Measurements from ENCODE around the gene HES5. TPM values are rescaled to one million over a fixed set of nuclear protein-coding genes. Genes with fewer than 3 reads are reported as not detected.

Gene HES5
- total RNA-seq, 4 donors from 2014 or later, result not detected

- no CpG with 5 or more reads among the region's 31 CpGs for WGBS, 2 donors (ENCODE audit: low coverage in 1 of 2)
- ATAC-seq, result no peak
- peaks cover 0 to 100% of the 10 kb centered on the region in 2 donors for H3K36me3 ChIP-seq
- H3K4me1 ChIP-seq, result no peaks in the 10 kb centered on the region
- TF ChIP-seq POLR2A (IDR thresholded peaks at IDR 0.05) (no peak), POLR2AphosphoS5 (IDR thresholded peaks at IDR 0.05) (no peak), EP300 (IDR thresholded peaks at IDR 0.05) (no peak)
- TF ChIP-seq, protein P1, sequence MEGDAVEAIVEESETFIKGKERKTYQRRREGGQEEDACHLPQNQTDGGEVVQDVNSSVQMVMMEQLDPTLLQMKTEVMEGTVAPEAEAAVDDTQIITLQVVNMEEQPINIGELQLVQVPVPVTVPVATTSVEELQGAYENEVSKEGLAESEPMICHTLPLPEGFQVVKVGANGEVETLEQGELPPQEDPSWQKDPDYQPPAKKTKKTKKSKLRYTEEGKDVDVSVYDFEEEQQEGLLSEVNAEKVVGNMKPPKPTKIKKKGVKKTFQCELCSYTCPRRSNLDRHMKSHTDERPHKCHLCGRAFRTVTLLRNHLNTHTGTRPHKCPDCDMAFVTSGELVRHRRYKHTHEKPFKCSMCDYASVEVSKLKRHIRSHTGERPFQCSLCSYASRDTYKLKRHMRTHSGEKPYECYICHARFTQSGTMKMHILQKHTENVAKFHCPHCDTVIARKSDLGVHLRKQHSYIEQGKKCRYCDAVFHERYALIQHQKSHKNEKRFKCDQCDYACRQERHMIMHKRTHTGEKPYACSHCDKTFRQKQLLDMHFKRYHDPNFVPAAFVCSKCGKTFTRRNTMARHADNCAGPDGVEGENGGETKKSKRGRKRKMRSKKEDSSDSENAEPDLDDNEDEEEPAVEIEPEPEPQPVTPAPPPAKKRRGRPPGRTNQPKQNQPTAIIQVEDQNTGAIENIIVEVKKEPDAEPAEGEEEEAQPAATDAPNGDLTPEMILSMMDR (IDR thresholded peaks at IDR 0.05), result no peak
- no peak overlapping the region for H3K4me3 ChIP-seq
- no peaks in the 10 kb centered on the region for H3K9me3 ChIP-seq
- no peaks in the 10 kb centered on the region for H3K27me3 ChIP-seq
- no peak overlapping the region for H3K27ac ChIP-seq
These were observed 17.1 kb downstream of the HES5 start for GRCh38 chr1:2512862-2513421.

DNA sequence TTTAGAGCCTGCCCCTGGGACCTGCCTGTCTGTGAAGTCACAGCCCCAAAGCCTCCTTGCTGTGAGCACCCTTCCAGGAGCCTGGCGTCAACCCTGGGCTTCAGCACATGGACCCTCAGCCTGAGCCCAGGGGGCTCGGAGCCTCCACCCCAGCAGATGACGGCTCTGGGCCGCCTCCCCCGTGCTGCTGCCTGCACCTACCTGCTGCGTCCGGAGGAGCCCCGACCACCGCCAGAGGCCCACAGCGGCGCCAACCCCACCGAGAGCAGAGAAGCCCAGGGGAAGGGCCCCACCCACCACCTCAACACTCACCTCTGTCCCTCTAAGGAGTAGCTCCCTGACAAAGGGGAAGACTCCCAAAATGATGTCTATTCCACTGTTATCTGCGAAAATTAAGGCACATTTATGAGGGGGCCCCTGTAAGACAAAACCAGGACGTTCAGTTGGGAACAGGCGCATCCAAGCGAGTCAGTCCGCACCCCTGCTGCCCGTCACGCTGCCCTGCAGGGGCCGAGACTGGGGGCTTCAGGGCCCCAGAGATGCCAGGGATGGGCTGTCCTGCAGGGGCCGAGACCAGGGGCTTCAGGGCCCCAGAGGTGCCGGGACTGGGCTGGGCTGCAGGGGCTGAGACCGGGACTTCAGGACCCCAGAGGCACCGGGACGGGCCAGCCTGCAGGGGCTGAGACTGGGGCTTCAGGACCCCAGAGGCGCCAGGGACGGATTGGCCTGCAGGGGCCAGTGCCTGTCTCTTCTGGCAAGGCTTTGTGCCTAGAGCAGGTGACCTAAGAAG lies 19.5 kb downstream of the HES5 start:
- Histone ChIP-seq H3K4me3 (no peak overlapping the region), H3K9me3 (no peaks in the 10 kb centered on the region), H3K27me3 (peaks cover 6% of the 10 kb centered on the region), H3K4me1 (peaks cover 0 to 10% (median 0%) of the 10 kb centered on the region in 3 donors), H3K27ac (no peak overlapping the region), H3K36me3 (peaks cover 0 to 83% of the 10 kb centered on the region in 2 donors)
- ATAC-seq, result no peak
- 96 to 100% methylated on average over 1 to 8 of the region's 27 CpGs for WGBS, 2 donors (ENCODE audit: low coverage in 1 of 2)
- TF ChIP-seq POLR2AphosphoS5 (IDR thresholded peaks at IDR 0.05) (no peak), EP300 (IDR thresholded peaks at IDR 0.05) (no peak), POLR2A (IDR thresholded peaks at IDR 0.05) (no peak)
- TF ChIP-seq, protein P1 (IDR thresholded peaks at IDR 0.05), result no peak

DNA sequence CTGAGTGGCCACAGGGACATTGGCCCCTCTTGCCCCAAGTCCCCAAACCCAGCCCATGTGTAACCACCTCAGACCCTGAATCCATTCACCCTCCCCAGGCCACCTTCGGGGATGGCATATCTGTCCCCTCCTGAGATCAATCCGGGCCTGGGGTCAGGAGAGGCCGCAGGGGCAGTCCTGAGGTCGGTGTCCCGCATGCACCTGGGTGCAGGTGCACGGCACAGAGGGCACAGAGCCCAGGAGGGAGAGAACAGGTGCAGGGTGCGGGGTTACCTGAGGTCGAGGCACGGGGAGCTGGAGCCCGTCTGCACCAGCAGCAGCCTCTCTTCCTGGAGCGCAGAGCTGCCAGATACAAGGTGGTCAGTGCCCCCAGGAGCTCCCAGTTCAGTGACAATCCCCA lies 20.5 kb downstream of the HES5 start:
- H3K4me3 ChIP-seq, result no peak overlapping the region
- peaks cover 0 to 73% of the 10 kb centered on the region in 2 donors for H3K36me3 ChIP-seq
- ATAC-seq, result no peak
- TF ChIP-seq, protein P1 (IDR thresholded peaks at IDR 0.05), result no peak
- TF ChIP-seq POLR2A (IDR thresholded peaks at IDR 0.05) (no peak), EP300 (IDR thresholded peaks at IDR 0.05) (no peak), POLR2AphosphoS5 (IDR thresholded peaks at IDR 0.05) (no peak)
- H3K27ac ChIP-seq, result no peak overlapping the region
- no CpG with 5 or more reads among the region's 11 CpGs for WGBS, 2 donors (ENCODE audit: low coverage in 1 of 2)
- H3K9me3 ChIP-seq, result no peaks in the 10 kb centered on the region
- peaks cover 0 to 19% (median 0%) of the 10 kb centered on the region in 3 donors for H3K4me1 ChIP-seq
- peaks cover 16% of the 10 kb centered on the region for H3K27me3 ChIP-seq

GRCh38 chr1:2508751-2509150 lies 21.3 kb downstream of the HES5 start:
- Histone ChIP-seq H3K27ac (no peak overlapping the region), H3K4me1 (peaks cover 0 to 28% (median 0%) of the 10 kb centered on the region in 3 donors), H3K36me3 (peaks cover 0 to 65% of the 10 kb centered on the region in 2 donors), H3K4me3 (no peak overlapping the region), H3K27me3 (peaks cover 24% of the 10 kb centered on the region), H3K9me3 (no peaks in the 10 kb centered on the region)
- TF ChIP-seq, protein P1 (IDR thresholded peaks at IDR 0.05), result no peak
- TF ChIP-seq POLR2AphosphoS5 (IDR thresholded peaks at IDR 0.05), result no peak
- TF ChIP-seq POLR2A (IDR thresholded peaks at IDR 0.05), result no peak
- no peak for TF ChIP-seq EP300 (IDR thresholded peaks at IDR 0.05)
- WGBS, 2 donors (ENCODE audit: low coverage in 1 of 2), result 70 to 81% methylated on average over 2 to 5 of the region's 29 CpGs
- no peak for ATAC-seq

Data from gastroesophageal sphincter (tissue), 4 donors.